GM21526 (cell line): ENCODE results near the gene TESMIN.

Experiments used
- ATAC-seq: cut with Tn5 transposase; IDR thresholded peaks from one replicate; pipeline ENCODE4 v1.9.1; 2021; ENCODE audit warnings: moderate library complexity; ENCODE audit not compliant: unreplicated experiment, low FRiP score

The TESMIN gene

GRCh38 chr11:68762481-68762880 lies 11.2 kb upstream of the TESMIN start:
- no peak for ATAC-seq

GRCh38 chr11:68761801-68762200 lies 10.5 kb upstream of the TESMIN start:
- ATAC-seq = no peak

- ATAC-seq = no peak
Observed at GRCh38 chr11:68759991-68760390, 8.7 kb upstream of the TESMIN start.

- ATAC-seq = no peak
Observed at GRCh38 chr11:68757711-68758110, 6.4 kb upstream of the TESMIN start.

- ATAC-seq = no peak
Observed at GRCh38 chr11:68756171-68756766, 4.9 kb upstream of the TESMIN start.

- ATAC-seq = no peak
Observed at GRCh38 chr11:68753300-68753699, 2.0 kb upstream of the TESMIN start.

- no peak for ATAC-seq
Observed at GRCh38 chr11:68751004-68751325, 355 bp downstream of the TESMIN start.

GRCh38 chr11:68750195-68751003 lies 921 bp downstream of the TESMIN start:
- no peak for ATAC-seq

GRCh38 chr11:68749229-68750123 lies 1.8 kb downstream of the TESMIN start:
- ATAC-seq = no peak

- no peak for ATAC-seq
Observed at GRCh38 chr11:68748061-68748460, 3.3 kb downstream of the TESMIN start.

- no peak for ATAC-seq
Observed at GRCh38 chr11:68743539-68743938, 7.8 kb downstream of the TESMIN start.

- no peak for ATAC-seq
Observed at GRCh38 chr11:68741463-68741862, 9.9 kb downstream of the TESMIN start.

GRCh38 chr11:68735646-68736045 lies 15.7 kb downstream of the TESMIN start:
- no peak for ATAC-seq

- ATAC-seq = no peak
Observed at GRCh38 chr11:68735125-68735524, 16.2 kb downstream of the TESMIN start.

GRCh38 chr11:68734111-68734510 lies 17.2 kb downstream of the TESMIN start:
- ATAC-seq = no peak

- no peak for ATAC-seq
Observed at GRCh38 chr11:68727783-68728182, 23.5 kb downstream of the TESMIN start.

- no peak for ATAC-seq
Observed at GRCh38 chr11:68724293-68724692, 27.0 kb downstream of the TESMIN start.

- no peak for ATAC-seq
Observed at GRCh38 chr11:68722143-68722542, 29.2 kb downstream of the TESMIN start.

GRCh38 chr11:68721075-68721474 lies 30.2 kb downstream of the TESMIN start:
- no peak for ATAC-seq

GRCh38 chr11:68715456-68716122 lies 35.7 kb downstream of the TESMIN start:
- no peak for ATAC-seq
